Endothelial cell of umbilical vein (primary cell): ENCODE data around the gene NAP1L4.

ENCODE experiments used
- CTCF ChIP-seq, 2 donors: IDR thresholded peaks; 1 replicate in 1 of 2; 2 replicates in 1 of 2; pipeline ENCODE4 v1.5.1; 2011; ENCODE audit warnings: low read length in 2 of 2, mild to moderate bottlenecking in 2 of 2, moderate library complexity in 2 of 2, control low read depth in 1 of 2, inconsistent platforms in 1 of 2, low read depth in 1 of 2; ENCODE audit not compliant: insufficient read depth in 1 of 2; ENCODE audit errors: extremely low read depth in 1 of 2
- JUN ChIP-seq: IDR thresholded peaks from 2 replicates; pipeline ENCODE4 v1.6.1; 2011; ENCODE audit warnings: borderline replicate concordance, low read depth; ENCODE audit not compliant: insufficient read length, insufficient read depth
- MAX ChIP-seq: IDR thresholded peaks from 2 replicates; pipeline ENCODE4 v1.6.1; 2011; ENCODE audit not compliant: insufficient read depth, insufficient read length
- POLR2A ChIP-seq: IDR thresholded peaks from 2 replicates; pipeline ENCODE4 v1.6.1; 2012; ENCODE audit warnings: low read depth, mild to moderate bottlenecking, control low read depth, low read length
- POLR2AphosphoS5 ChIP-seq: IDR thresholded peaks from 2 replicates; pipeline ENCODE4 v1.6.1; 2012; ENCODE audit warnings: low read depth, mild to moderate bottlenecking, control low read depth, low read length, moderate library complexity; ENCODE audit not compliant: insufficient read depth

GRCh38 chr11:2929531-2929949 lies 62.6 kb downstream of the NAP1L4 start:
- no peak for TF ChIP-seq CTCF (IDR thresholded peaks at IDR 0.05; ENCODE audit: extremely low read depth in 1 of 2, insufficient read depth in 1 of 2, low read depth in 1 of 2, low read length in 2 of 2)
- no peak for TF ChIP-seq POLR2A
- TF ChIP-seq MAX: no peak
- TF ChIP-seq JUN: no peak
- no peak for TF ChIP-seq POLR2AphosphoS5
